ENCODE results near the gene TMEM8B. TPM values are rescaled to one million over a fixed set of nuclear protein-coding genes. Genes with fewer than 3 reads are reported as not detected.

Gene TMEM8B
- total RNA-seq, 1 donor from 2014 or later: 4.8 TPM

- H3K79me2 ChIP-seq (ENCODE audit: low read depth): no peaks in the 10 kb centered on the region
- no peaks in the 10 kb centered on the region for H3F3A ChIP-seq (ENCODE audit: low read depth)
- no peak overlapping the region for H2AFZ ChIP-seq (replicated peaks)
- no peaks in the 10 kb centered on the region for H3K9me3 ChIP-seq (ENCODE audit: low read depth)
- no peaks in the 10 kb centered on the region for H4K20me1 ChIP-seq (ENCODE audit: low read depth)
- no peak overlapping the region for H3K27ac ChIP-seq
- DNase-seq (ENCODE audit: low spot score): no peak
- no peaks in the 10 kb centered on the region for H3K4me1 ChIP-seq
- H3K27me3 Mint-ChIP-seq (ENCODE audit: insufficient read depth, low read depth): peaks cover 2% of the 10 kb centered on the region
- peaks cover 8% of the 10 kb centered on the region for H3K36me3 Mint-ChIP-seq
- no peaks in the 10 kb centered on the region for H3K9me3 Mint-ChIP-seq
- peaks cover 3% of the 10 kb centered on the region for H3K4me1 Mint-ChIP-seq
- no peak for TF ChIP-seq EZH2 (IDR thresholded peaks at IDR 0.05)
- TF ChIP-seq, protein P1, sequence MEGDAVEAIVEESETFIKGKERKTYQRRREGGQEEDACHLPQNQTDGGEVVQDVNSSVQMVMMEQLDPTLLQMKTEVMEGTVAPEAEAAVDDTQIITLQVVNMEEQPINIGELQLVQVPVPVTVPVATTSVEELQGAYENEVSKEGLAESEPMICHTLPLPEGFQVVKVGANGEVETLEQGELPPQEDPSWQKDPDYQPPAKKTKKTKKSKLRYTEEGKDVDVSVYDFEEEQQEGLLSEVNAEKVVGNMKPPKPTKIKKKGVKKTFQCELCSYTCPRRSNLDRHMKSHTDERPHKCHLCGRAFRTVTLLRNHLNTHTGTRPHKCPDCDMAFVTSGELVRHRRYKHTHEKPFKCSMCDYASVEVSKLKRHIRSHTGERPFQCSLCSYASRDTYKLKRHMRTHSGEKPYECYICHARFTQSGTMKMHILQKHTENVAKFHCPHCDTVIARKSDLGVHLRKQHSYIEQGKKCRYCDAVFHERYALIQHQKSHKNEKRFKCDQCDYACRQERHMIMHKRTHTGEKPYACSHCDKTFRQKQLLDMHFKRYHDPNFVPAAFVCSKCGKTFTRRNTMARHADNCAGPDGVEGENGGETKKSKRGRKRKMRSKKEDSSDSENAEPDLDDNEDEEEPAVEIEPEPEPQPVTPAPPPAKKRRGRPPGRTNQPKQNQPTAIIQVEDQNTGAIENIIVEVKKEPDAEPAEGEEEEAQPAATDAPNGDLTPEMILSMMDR (IDR thresholded peaks at IDR 0.05): no peak
- TF ChIP-seq EZH2phosphoT487 (IDR thresholded peaks at IDR 0.05): no peak
- H3K4me3 Mint-ChIP-seq: no peak overlapping the region
- H3K4me3 ChIP-seq: no peak overlapping the region
- no peaks in the 10 kb centered on the region for H3K36me3 ChIP-seq
- H3K27me3 ChIP-seq: no peaks in the 10 kb centered on the region
- no peak overlapping the region for H3K27ac Mint-ChIP-seq
- H3K4me2 ChIP-seq: no peak overlapping the region
- no peak overlapping the region for H3K9ac ChIP-seq
These were observed 30.2 kb upstream of the TMEM8B start for GRCh38 chr9:35798658-35799374.

DNA sequence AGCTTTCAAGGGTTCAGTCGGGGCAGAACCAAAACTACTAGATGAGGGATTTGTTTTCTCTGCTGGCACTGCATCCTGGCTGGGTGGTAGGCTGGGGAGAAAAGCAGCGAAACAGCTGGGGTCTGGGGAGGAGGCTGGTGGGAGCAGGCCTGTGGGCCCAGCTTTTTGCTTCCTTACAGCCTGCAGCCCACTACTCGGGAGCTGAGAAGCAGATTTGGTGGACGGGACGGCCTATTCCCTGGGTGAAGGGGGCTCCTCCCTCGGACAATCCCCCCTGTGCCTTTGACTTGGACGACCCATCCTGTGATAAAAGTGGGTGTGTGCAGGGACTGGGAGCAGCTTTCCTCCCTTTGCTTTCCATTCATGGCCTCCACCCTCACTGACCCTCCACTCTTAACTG, 28.5 kb upstream of the TMEM8B start:
- no peaks in the 10 kb centered on the region for H3K79me2 ChIP-seq (ENCODE audit: low read depth)
- TF ChIP-seq EZH2phosphoT487 (IDR thresholded peaks at IDR 0.05) (no peak), EZH2 (IDR thresholded peaks at IDR 0.05) (no peak)
- TF ChIP-seq, protein P1 (IDR thresholded peaks at IDR 0.05): no peak
- Mint-ChIP-seq H3K27ac (no peak overlapping the region), H3K9me3 (no peaks in the 10 kb centered on the region), H3K4me1 (peaks cover 3% of the 10 kb centered on the region), H3K27me3 (ENCODE audit: insufficient read depth, low read depth) (peaks cover 2% of the 10 kb centered on the region), H3K4me3 (no peak overlapping the region), H3K36me3 (peaks cover 8% of the 10 kb centered on the region)
- H3K9me3 ChIP-seq (ENCODE audit: low read depth): no peaks in the 10 kb centered on the region
- no peaks in the 10 kb centered on the region for H4K20me1 ChIP-seq (ENCODE audit: low read depth)
- no peak overlapping the region for H2AFZ ChIP-seq (replicated peaks)
- H3K4me1 ChIP-seq: no peaks in the 10 kb centered on the region
- H3K27ac ChIP-seq: no peak overlapping the region
- H3K27me3 ChIP-seq: no peaks in the 10 kb centered on the region
- no peaks in the 10 kb centered on the region for H3F3A ChIP-seq (ENCODE audit: low read depth)
- no peak overlapping the region for H3K9ac ChIP-seq
- H3K4me3 ChIP-seq: no peak overlapping the region
- no peak for DNase-seq (ENCODE audit: low spot score)
- no peak overlapping the region for H3K4me2 ChIP-seq
- H3K36me3 ChIP-seq: no peaks in the 10 kb centered on the region

DNA sequence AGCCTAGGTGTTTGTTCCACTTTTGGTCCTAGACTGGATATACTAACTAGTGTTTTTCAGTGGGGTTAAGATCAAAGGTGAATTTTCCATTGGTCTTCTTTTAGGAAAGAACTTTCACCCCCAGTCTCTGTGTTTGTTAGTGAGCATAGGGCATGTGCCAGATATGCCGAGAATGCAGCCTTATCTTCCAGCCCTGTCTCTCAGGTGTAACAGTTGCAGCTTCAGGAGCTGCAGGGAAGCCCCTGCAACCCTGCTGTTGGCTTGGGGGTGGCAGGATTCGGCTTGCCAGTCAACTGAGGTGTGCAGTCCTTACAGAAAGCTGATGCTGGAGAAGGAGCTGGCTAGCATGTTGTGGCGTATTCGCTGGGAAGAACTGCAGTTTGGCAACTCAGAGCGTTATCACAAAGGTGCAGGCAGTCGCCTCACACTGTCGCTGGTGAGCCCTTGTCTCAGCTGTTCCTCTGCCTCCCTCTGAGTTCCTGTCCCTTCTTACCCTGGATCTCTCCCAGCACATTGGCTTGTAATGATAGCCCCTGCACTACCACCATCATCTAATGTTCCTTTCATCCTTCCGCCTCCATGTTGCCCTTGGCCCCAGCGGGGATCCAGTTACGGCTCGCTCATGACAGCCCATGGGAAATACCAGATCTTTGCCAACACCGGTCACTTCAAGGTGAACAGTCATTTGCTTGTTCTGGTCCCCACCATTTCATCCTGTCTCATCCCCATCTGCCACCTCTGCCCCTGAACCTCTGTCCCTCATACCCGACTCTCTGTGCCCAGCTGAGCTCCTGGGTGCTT, 27.5 kb upstream of the TMEM8B start:
- peak overlapping the region; percentile 51 for H3K27ac Mint-ChIP-seq
- H3K36me3 Mint-ChIP-seq: peaks cover 9% of the 10 kb centered on the region
- H3K27me3 ChIP-seq: no peaks in the 10 kb centered on the region
- no peaks in the 10 kb centered on the region for H3K79me2 ChIP-seq (ENCODE audit: low read depth)
- no peaks in the 10 kb centered on the region for H3K9me3 ChIP-seq (ENCODE audit: low read depth)
- DNase-seq (ENCODE audit: low spot score): no peak
- H3K4me3 Mint-ChIP-seq: no peak overlapping the region
- H4K20me1 ChIP-seq (ENCODE audit: low read depth): no peaks in the 10 kb centered on the region
- no peaks in the 10 kb centered on the region for H3K9me3 Mint-ChIP-seq
- peaks cover 3% of the 10 kb centered on the region for H3K27me3 Mint-ChIP-seq (ENCODE audit: insufficient read depth, low read depth)
- no peak overlapping the region for H3K9ac ChIP-seq
- no peak overlapping the region for H3K4me3 ChIP-seq
- H3K4me2 ChIP-seq: no peak overlapping the region
- no peak for TF ChIP-seq EZH2phosphoT487 (IDR thresholded peaks at IDR 0.05)
- TF ChIP-seq, protein P1 (IDR thresholded peaks at IDR 0.05): no peak
- TF ChIP-seq EZH2 (IDR thresholded peaks at IDR 0.05): no peak
- H3K27ac ChIP-seq: no peak overlapping the region
- no peaks in the 10 kb centered on the region for H3K4me1 ChIP-seq
- peaks cover 3% of the 10 kb centered on the region for H3K4me1 Mint-ChIP-seq
- no peaks in the 10 kb centered on the region for H3F3A ChIP-seq (ENCODE audit: low read depth)
- no peak overlapping the region for H2AFZ ChIP-seq (replicated peaks)
- no peaks in the 10 kb centered on the region for H3K36me3 ChIP-seq
